BLaER1 treated with 17β-estradiol and CSF1 and Interleukin-3, amounts not matched to agents 10 nM and 100 nM (cell line): ENCODE results near the gene LRRN1.

ENCODE experiments used
- H3K27ac ChIP-seq, 11 experiments: shearing (Covaris generic); formaldehyde crosslinking; 2 replicates each; pipeline ENCODE4 v1.8.1; 2022
- H3K27me3 ChIP-seq, 11 experiments: shearing (Covaris generic); formaldehyde crosslinking; 2 replicates each; pipeline ENCODE4 v1.8.1; 2022
- H3K36me3 ChIP-seq, 11 experiments: shearing (Covaris generic); formaldehyde crosslinking; 2 replicates each; pipeline ENCODE4 v1.8.1; 2022
- H3K4me1 ChIP-seq, 10 experiments: shearing (Covaris generic); formaldehyde crosslinking; 2 replicates each; pipeline ENCODE4 v1.8.1; 2022
- H3K4me2 ChIP-seq, 11 experiments: shearing (Covaris generic); formaldehyde crosslinking; 2 replicates each; pipeline ENCODE4 v1.8.1; 2022
- H3K4me3 ChIP-seq, 10 experiments: shearing (Covaris generic); formaldehyde crosslinking; 2 replicates each; pipeline ENCODE4 v1.8.1; 2022
- H3K9ac ChIP-seq, 11 experiments: shearing (Covaris generic); formaldehyde crosslinking; 2 replicates each; pipeline ENCODE4 v1.8.1; 2022
- H3K9me3 ChIP-seq, 11 experiments: shearing (Covaris generic); formaldehyde crosslinking; replicated peaks in 1 of 11; 2 replicates each; pipeline ENCODE4 v1.8.1; 2022
- H4K20me1 ChIP-seq, 11 experiments: shearing (Covaris generic); formaldehyde crosslinking; 2 replicates each; pipeline ENCODE4 v1.8.1; 2022
- Cebpa-rat ChIP-seq, 11 experiments: shearing (Covaris generic); IDR thresholded peaks; 2 replicates each; pipeline ENCODE4 v1.8.1; 2022

The LRRN1 gene

GRCh38 chr3:3778216-3778615 is 21.0 kb upstream of the LRRN1 start:
- Histone ChIP-seq H3K4me2 (no peak overlapping the region), H3K4me1 (no peaks in the 10 kb centered on the region), H3K9ac (no peak overlapping the region), H4K20me1 (no peaks in the 10 kb centered on the region), H3K27me3 (no peaks in the 10 kb centered on the region), H3K36me3 (peaks cover 0 to 4% (median 0%) of the 10 kb centered on the region in 11 experiments; a peak in 1 of 22 replicates), H3K27ac (no peak overlapping the region), H3K9me3 (peaks cover 16 to 28% (median 22%) of the 10 kb centered on the region in 11 experiments), H3K4me3 (no peak overlapping the region)
- TF ChIP-seq Cebpa-rat (IDR thresholded peaks at IDR 0.05) = no peak

GRCh38 chr3:3778641-3779270 is 20.5 kb upstream of the LRRN1 start:
- Histone ChIP-seq H3K9ac (no peak overlapping the region), H3K4me3 (no peak overlapping the region), H3K4me2 (no peak overlapping the region), H3K36me3 (peaks cover 0 to 4% (median 0%) of the 10 kb centered on the region in 11 experiments; a peak in 1 of 22 replicates), H3K4me1 (no peaks in the 10 kb centered on the region), H3K9me3 (peaks cover 16 to 28% (median 22%) of the 10 kb centered on the region in 11 experiments), H4K20me1 (no peaks in the 10 kb centered on the region), H3K27me3 (no peaks in the 10 kb centered on the region), H3K27ac (no peak overlapping the region)
- no peak for TF ChIP-seq Cebpa-rat (IDR thresholded peaks at IDR 0.05)

- no peak for TF ChIP-seq Cebpa-rat (IDR thresholded peaks at IDR 0.05)
- Histone ChIP-seq H3K27me3 (no peaks in the 10 kb centered on the region), H3K4me3 (no peak overlapping the region), H3K9ac (no peak overlapping the region), H3K27ac (no peak overlapping the region), H3K36me3 (no peaks in the 10 kb centered on the region), H3K9me3 (no peaks in the 10 kb centered on the region), H3K4me1 (no peaks in the 10 kb centered on the region), H3K4me2 (no peak overlapping the region), H4K20me1 (no peaks in the 10 kb centered on the region)
Observed at GRCh38 chr3:3782457-3782856, 16.8 kb upstream of the LRRN1 start.

GRCh38 chr3:3783210-3783609 is 16.0 kb upstream of the LRRN1 start:
- no peaks in the 10 kb centered on the region for H4K20me1 ChIP-seq
- no peaks in the 10 kb centered on the region for H3K4me1 ChIP-seq
- no peaks in the 10 kb centered on the region for H3K9me3 ChIP-seq
- H3K4me3 ChIP-seq = no peak overlapping the region
- no peak overlapping the region for H3K9ac ChIP-seq
- no peak for TF ChIP-seq Cebpa-rat (IDR thresholded peaks at IDR 0.05)
- no peak overlapping the region for H3K4me2 ChIP-seq
- H3K27me3 ChIP-seq = no peaks in the 10 kb centered on the region
- no peaks in the 10 kb centered on the region for H3K36me3 ChIP-seq
- no peak overlapping the region for H3K27ac ChIP-seq

- Histone ChIP-seq H3K9ac (no peak overlapping the region), H3K36me3 (no peaks in the 10 kb centered on the region), H3K4me3 (no peak overlapping the region), H3K4me1 (no peaks in the 10 kb centered on the region), H3K4me2 (no peak overlapping the region), H3K27me3 (no peaks in the 10 kb centered on the region), H4K20me1 (no peaks in the 10 kb centered on the region), H3K27ac (no peak overlapping the region), H3K9me3 (no peaks in the 10 kb centered on the region)
- TF ChIP-seq Cebpa-rat (IDR thresholded peaks at IDR 0.05) = no peak
Observed at GRCh38 chr3:3783696-3784095, 15.5 kb upstream of the LRRN1 start.

GRCh38 chr3:3792391-3792790 is 6.8 kb upstream of the LRRN1 start:
- Histone ChIP-seq H3K4me1 (no peaks in the 10 kb centered on the region), H3K4me2 (no peak overlapping the region), H3K36me3 (no peaks in the 10 kb centered on the region)

GRCh38 chr3:3798631-3799113 is 559 bp upstream of the LRRN1 start:
- Histone ChIP-seq H3K4me2 (no peak overlapping the region), H3K36me3 (no peaks in the 10 kb centered on the region), H3K9me3 (peaks cover 20 to 48% (median 30%) of the 10 kb centered on the region in 11 experiments), H3K27me3 (no peaks in the 10 kb centered on the region), H3K4me1 (no peaks in the 10 kb centered on the region), H3K27ac (no peak overlapping the region), H3K4me3 (no peak overlapping the region), H4K20me1 (no peaks in the 10 kb centered on the region), H3K9ac (no peak overlapping the region)
- TF ChIP-seq Cebpa-rat (IDR thresholded peaks at IDR 0.05) = no peak

More at GRCh38 chr3:3792391-3792790, 6.8 kb upstream of the LRRN1 start:
- no peak overlapping the region for H3K9ac ChIP-seq
- H3K9me3 ChIP-seq = peaks cover 0 to 16% (median 0%) of the 10 kb centered on the region in 11 experiments; a peak in 6 of 22 replicates
- TF ChIP-seq Cebpa-rat (IDR thresholded peaks at IDR 0.05) = no peak
- no peak overlapping the region for H3K27ac ChIP-seq
- no peak overlapping the region for H3K4me3 ChIP-seq
- no peaks in the 10 kb centered on the region for H3K27me3 ChIP-seq
- no peaks in the 10 kb centered on the region for H4K20me1 ChIP-seq

GRCh38 chr3:3800080-3800455 is 837 bp downstream of the LRRN1 start:
- Histone ChIP-seq H3K4me2 (no peak overlapping the region), H3K9ac (no peak overlapping the region), H3K27me3 (no peaks in the 10 kb centered on the region), H3K9me3 (peaks cover 20 to 47% (median 30%) of the 10 kb centered on the region in 11 experiments), H3K4me1 (no peaks in the 10 kb centered on the region), H3K4me3 (no peak overlapping the region), H3K36me3 (no peaks in the 10 kb centered on the region), H3K27ac (no peak overlapping the region), H4K20me1 (no peaks in the 10 kb centered on the region)
- no peak for TF ChIP-seq Cebpa-rat (IDR thresholded peaks at IDR 0.05)

GRCh38 chr3:3800685-3801493 is 1.7 kb downstream of the LRRN1 start:
- Histone ChIP-seq H3K9me3 (peaks cover 20 to 39% (median 29%) of the 10 kb centered on the region in 11 experiments), H3K36me3 (no peaks in the 10 kb centered on the region), H3K27ac (no peak overlapping the region), H4K20me1 (no peaks in the 10 kb centered on the region), H3K27me3 (no peaks in the 10 kb centered on the region), H3K4me2 (no peak overlapping the region), H3K9ac (no peak overlapping the region), H3K4me1 (no peaks in the 10 kb centered on the region), H3K4me3 (no peak overlapping the region)
- no peak for TF ChIP-seq Cebpa-rat (IDR thresholded peaks at IDR 0.05)

GRCh38 chr3:3801494-3801841 is 2.2 kb downstream of the LRRN1 start:
- Histone ChIP-seq H3K4me1 (no peaks in the 10 kb centered on the region), H3K9ac (no peak overlapping the region), H4K20me1 (no peaks in the 10 kb centered on the region), H3K36me3 (no peaks in the 10 kb centered on the region), H3K9me3 (peaks cover 20 to 33% (median 29%) of the 10 kb centered on the region in 11 experiments), H3K4me3 (no peak overlapping the region), H3K27me3 (no peaks in the 10 kb centered on the region), H3K4me2 (no peak overlapping the region), H3K27ac (no peak overlapping the region)
- no peak for TF ChIP-seq Cebpa-rat (IDR thresholded peaks at IDR 0.05)
